ENCODE measurements around the gene TICRR. TPM values are rescaled to one million over a fixed set of nuclear protein-coding genes. Genes with fewer than 3 reads are reported as not detected.

Gene TICRR
- total RNA-seq, 4 donors from 2014 or later: 0.60 TPM; not detected in 3

DNA sequence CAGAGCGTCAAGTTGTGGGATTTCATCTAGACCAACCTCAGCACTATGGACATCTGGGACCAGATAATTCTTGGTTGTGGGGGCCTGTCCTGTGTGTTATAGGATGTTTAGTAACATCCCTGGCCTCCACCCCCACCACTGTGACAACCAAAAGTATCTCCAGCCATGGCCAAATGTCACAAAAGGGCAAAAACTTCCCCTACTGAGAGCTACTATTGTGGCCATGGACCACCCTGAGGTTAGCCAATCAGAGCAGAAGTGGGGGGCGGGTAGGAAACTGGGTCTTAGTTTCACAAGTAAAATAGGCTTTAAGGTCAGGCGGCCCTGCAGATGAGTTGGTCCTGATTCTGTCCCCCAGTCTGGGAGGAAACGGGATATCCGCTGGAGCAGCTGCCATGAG, 54.6 kb downstream of the TICRR start:
- Histone ChIP-seq H3K27me3 (no peaks in the 10 kb centered on the region), H3K9me3 (no peaks in the 10 kb centered on the region), H3K4me1 (no peaks in the 10 kb centered on the region), H3K4me3 (no peak overlapping the region), H3K27ac (no peak overlapping the region), H3K36me3 (peaks cover 0 to 97% (median 0%) of the 10 kb centered on the region in 3 donors)
- 91 to 94% methylated on average over 5 of the region's 5 CpGs for WGBS, 2 donors
- no peak for DNase-seq (ENCODE audit: low spot score in 2 of 2)
- TF ChIP-seq EP300 (IDR thresholded peaks at IDR 0.05) (no peak), POLR2A (IDR thresholded peaks at IDR 0.05) (no peak)
- TF ChIP-seq, protein P1, sequence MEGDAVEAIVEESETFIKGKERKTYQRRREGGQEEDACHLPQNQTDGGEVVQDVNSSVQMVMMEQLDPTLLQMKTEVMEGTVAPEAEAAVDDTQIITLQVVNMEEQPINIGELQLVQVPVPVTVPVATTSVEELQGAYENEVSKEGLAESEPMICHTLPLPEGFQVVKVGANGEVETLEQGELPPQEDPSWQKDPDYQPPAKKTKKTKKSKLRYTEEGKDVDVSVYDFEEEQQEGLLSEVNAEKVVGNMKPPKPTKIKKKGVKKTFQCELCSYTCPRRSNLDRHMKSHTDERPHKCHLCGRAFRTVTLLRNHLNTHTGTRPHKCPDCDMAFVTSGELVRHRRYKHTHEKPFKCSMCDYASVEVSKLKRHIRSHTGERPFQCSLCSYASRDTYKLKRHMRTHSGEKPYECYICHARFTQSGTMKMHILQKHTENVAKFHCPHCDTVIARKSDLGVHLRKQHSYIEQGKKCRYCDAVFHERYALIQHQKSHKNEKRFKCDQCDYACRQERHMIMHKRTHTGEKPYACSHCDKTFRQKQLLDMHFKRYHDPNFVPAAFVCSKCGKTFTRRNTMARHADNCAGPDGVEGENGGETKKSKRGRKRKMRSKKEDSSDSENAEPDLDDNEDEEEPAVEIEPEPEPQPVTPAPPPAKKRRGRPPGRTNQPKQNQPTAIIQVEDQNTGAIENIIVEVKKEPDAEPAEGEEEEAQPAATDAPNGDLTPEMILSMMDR (IDR thresholded peaks at IDR 0.05): no peak

GRCh38 chr15:89630260-89630659, 55.0 kb downstream of the TICRR start:
- Histone ChIP-seq H3K27me3 (no peaks in the 10 kb centered on the region), H3K27ac (no peak overlapping the region), H3K4me1 (no peaks in the 10 kb centered on the region), H3K4me3 (no peak overlapping the region), H3K36me3 (peaks cover 0 to 96% (median 0%) of the 10 kb centered on the region in 3 donors), H3K9me3 (no peaks in the 10 kb centered on the region)
- 92 to 98% methylated on average over 2 to 10 of the region's 14 CpGs for WGBS, 2 donors
- no peak for DNase-seq (ENCODE audit: low spot score in 2 of 2)
- TF ChIP-seq POLR2A (IDR thresholded peaks at IDR 0.05): no peak
- TF ChIP-seq, protein P1 (IDR thresholded peaks at IDR 0.05): no peak
- TF ChIP-seq EP300 (IDR thresholded peaks at IDR 0.05): no peak

DNA sequence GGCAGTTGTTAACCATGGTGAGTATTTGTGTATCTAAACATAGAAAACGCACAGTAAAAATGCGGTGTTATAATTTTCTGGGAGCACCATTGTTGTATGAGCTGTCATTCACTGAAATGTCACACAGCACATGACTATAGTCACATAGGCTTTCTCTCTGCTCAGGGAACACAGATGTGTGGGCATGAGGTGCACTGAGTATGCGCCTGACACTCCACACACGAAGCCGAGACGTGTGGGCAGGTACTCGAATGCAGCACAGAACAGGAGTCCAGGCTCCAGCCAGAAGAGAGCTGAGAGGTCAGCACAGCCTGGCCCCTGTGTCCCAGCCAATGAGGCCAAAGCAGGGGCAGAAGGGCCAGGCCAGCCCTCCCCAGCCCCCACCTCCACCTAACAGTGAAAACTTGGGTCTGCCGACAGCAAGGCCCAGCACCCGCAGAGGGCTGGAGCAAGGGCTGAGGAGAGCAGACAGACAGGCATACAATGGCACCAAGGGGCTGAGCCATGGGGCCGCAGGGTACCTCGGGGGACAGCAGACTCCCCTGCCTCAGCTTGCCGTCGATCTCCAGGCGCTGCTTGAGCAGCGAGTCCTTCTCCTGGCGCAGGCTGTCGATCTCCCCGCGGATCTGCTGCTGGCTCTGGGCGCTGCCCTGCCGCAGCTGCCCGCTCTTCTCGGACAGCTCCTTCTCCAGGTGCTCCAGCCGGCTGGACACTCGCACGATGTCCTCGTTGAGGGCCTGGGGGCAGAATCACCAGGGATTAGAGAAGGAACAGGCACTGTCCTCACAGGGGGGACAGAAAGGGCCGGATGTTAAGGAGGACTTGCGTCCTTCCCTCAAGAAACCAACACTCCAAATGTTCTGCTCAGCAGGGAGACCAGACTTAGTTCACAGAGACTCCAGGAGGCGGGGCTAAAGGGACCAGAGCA, 56.0 kb downstream of the TICRR start:
- H3K27ac ChIP-seq: no peak overlapping the region
- no peak overlapping the region for H3K4me3 ChIP-seq
- peaks cover 0 to 86% (median 0%) of the 10 kb centered on the region in 3 donors for H3K36me3 ChIP-seq
- no peak for TF ChIP-seq EP300 (IDR thresholded peaks at IDR 0.05)
- TF ChIP-seq, protein P1 (IDR thresholded peaks at IDR 0.05): no peak
- no peak for TF ChIP-seq POLR2A (IDR thresholded peaks at IDR 0.05)
- no peaks in the 10 kb centered on the region for H3K9me3 ChIP-seq
- 93 to 94% methylated on average over 30 of the region's 30 CpGs for WGBS, 2 donors
- no peak for DNase-seq (ENCODE audit: low spot score in 2 of 2)
- no peaks in the 10 kb centered on the region for H3K27me3 ChIP-seq
- H3K4me1 ChIP-seq: no peaks in the 10 kb centered on the region

DNA sequence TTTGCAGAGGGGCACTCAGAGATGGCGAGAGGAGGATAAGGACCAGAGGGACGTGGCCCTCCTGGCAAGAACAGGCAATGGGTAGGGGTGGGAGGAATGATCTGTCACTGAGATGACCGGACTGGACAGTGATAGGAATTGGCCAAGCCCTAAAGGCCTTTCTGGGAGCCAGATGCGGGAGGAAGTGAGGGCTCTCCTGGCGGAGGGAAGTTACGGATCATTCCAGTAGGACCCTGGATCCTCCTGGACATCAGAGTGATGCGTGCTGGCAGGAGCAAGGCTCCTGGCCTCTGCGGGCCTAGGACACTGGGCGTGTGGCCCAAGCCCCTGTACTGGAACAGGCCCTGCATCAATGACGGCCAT, 56.6 kb downstream of the TICRR start:
- Histone ChIP-seq H3K9me3 (no peaks in the 10 kb centered on the region), H3K36me3 (peaks cover 0 to 79% (median 0%) of the 10 kb centered on the region in 3 donors), H3K27me3 (no peaks in the 10 kb centered on the region), H3K27ac (no peak overlapping the region), H3K4me3 (no peak overlapping the region), H3K4me1 (no peaks in the 10 kb centered on the region)
- no peak for TF ChIP-seq EP300 (IDR thresholded peaks at IDR 0.05)
- no peak for TF ChIP-seq POLR2A (IDR thresholded peaks at IDR 0.05)
- TF ChIP-seq, protein P1 (IDR thresholded peaks at IDR 0.05): no peak
- no peak for DNase-seq (ENCODE audit: low spot score in 2 of 2)
- 86 to 88% methylated on average over 7 to 10 of the region's 10 CpGs for WGBS, 2 donors

All from tibial nerve (tissue), 4 donors.